NCI-H2227 treated with DMSO at 0.1 percent for 48 hours (cell line): ENCODE data around the gene ABL2.
"Not testable (repeated sequence)": the region's sequence is repeated elsewhere in the genome, so short reads cannot be mapped to it uniquely, and the experiment has no call there.

ENCODE experiments used
- DNase-seq: peaks from one replicate; lab custom pipeline; 2025; lab: John Stamatoyannopoulos, UW

ABL2 gene

DNA sequence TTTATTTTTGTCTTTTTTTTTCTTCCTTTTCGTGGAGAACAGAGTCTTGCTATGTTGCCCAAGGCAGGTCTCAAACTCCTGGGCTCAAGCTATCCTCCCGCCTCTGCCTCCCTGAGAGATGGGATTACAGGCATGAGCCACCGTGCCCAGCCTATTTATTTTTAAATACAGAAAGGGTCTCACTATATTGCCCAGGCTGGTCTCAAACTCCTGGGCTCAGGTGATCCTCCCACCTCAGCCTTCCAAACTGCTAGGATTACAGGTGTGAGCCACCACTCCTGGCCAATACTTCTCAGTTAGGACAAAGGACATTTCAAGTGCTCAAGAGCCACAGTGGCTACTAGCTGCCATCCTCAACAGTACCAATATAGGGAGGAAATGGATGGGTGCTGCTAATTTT lies 16.2 kb downstream of the ABL2 start:
- DNase-seq, result not testable (repeated sequence)

- no peak for DNase-seq
Observed at GRCh38 chr1:179208681-179209477, 20.6 kb downstream of the ABL2 start.

DNA sequence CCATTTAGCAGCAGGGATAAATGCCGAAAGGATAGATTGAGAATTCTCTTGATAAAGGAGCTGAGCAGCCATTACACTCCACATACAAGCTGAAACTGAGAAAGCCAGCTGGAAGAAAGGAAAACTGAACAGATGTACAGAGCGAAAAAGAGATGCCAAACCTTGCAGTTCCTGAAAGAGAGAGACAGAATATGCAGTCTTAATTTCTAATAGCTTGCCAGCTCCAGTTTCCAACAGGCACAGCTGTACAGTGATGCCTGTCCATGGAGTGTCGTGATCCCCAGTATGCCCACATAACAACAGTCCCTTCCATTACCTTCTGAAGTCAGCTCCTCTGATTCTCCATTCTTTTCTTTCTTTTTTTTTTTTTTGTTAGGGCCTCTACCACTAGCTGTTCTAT lies 22.7 kb downstream of the ABL2 start:
- DNase-seq, result no peak

- DNase-seq, result no peak
Observed at GRCh38 chr1:179205284-179205683, 24.2 kb downstream of the ABL2 start.

DNA sequence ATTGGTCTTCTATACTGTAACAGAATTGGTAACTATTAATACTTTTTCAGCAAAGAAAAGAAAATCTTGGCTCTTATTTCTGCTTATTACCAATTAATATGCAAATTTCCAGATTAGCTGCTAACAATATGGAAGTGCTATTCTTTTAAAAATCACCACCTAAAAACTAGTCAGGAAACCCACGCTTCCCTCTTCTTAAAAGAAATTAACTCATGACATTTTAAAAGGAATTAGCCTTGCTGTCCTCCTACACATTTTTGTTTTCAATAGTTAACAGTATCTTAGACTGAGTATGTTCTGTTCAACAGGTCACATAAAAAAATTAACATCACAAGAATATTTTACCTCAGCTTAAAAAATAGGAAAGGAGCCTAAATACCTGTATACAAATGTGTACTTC lies 27.3 kb downstream of the ABL2 start:
- no peak for DNase-seq

DNA sequence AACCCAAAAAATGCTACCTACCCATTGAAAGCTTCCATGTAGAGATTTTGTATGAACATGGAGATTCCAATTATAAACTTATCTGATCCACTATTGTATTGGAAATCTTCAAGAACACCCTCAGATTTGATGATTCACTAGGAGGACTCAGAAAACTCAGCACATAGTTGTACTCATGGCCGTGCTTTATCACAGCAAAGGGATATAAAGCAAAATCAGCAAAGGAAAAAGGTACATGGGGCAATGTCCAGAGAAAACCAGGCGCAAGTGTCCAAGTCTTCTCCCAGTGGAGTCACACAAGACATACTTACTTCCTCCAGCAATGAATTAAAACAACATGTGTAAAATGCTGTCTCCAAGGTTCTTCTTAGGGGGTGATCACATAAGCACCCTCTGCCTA lies 28.9 kb downstream of the ABL2 start:
- no peak for DNase-seq

GRCh38 chr1:179197690-179198297 lies 31.7 kb downstream of the ABL2 start:
- DNase-seq, result no peak

GRCh38 chr1:179195857-179196256 lies 33.6 kb downstream of the ABL2 start:
- DNase-seq, result not testable (repeated sequence)

- no peak for DNase-seq
Observed at GRCh38 chr1:179195376-179195775, 34.1 kb downstream of the ABL2 start.

DNA sequence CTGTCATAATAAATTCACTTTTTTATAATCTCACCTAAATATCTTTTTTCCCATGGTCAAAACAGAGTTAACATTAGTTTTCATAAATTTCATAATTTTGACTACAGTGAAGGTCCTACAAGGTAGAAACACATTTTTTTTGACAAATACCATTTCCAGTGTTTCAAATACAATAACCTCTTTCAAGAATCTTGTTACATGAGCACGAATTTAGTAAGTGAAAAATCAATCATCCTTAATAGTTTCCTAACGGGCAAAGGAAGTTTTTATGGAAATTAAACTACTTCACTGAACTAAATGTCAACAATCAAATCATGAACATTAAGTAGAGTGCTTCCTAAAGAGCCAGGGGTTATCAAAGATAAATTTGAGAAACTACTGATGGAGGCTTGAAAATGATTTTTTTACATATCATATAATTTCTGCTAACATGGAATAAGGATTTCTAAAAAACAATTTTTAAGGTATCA lies 35.4 kb downstream of the ABL2 start:
- no peak for DNase-seq

DNA sequence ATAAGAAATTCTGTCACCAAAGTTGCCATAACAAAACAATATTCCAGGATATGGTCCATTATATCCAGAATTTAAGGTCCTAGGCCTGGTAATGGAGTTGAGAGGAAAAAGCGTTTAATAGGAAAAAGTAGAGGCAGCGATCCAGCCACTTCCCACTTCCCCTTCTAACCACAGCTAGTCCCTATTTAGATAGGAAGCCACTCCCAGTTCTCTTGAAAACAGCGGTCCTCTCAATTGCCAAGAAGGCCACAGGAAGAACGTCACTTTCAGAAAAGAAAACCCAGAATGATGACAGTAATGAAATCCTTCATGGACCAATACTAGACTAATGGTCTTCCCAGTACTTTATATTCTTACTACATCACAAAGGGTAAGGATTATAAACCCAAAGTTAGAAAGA lies 38.6 kb downstream of the ABL2 start:
- DNase-seq, result no peak

DNA sequence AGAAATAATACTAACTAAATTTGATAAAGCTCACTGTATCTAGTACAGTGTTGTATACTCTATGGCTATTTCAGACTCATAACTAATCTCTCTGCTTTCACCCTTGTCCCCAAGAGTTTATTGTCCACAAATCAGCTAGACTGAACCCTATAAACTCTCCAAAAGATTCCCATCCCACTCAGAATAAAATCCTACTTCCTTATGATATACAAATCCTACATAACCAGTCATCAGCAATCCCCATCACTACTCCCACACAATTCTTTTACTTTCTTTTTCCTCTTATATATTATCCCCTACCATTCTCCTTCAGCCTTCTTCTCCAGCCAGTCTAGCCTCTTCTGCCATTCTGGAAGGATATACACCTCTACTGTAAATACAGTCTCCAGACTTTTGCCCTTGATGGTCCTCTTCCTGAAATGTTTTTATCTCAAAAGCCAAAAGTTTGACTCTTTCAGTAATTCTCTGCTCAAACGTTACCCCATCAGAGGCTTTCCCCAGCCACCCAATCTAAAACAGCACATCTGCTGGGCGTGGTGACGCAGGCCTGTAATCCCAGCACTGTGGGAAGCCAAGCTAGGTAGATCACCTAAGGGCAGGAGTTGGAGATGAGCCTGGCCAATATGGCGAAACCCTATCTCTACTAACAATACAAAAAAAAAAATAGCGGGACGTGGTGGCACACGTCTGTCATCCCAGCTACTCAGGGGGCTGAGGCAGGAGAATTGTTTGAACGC lies 41.6 kb downstream of the ABL2 start:
- no peak for DNase-seq

- no peak for DNase-seq
Observed at GRCh38 chr1:179187043-179187442, 42.4 kb downstream of the ABL2 start.

DNA sequence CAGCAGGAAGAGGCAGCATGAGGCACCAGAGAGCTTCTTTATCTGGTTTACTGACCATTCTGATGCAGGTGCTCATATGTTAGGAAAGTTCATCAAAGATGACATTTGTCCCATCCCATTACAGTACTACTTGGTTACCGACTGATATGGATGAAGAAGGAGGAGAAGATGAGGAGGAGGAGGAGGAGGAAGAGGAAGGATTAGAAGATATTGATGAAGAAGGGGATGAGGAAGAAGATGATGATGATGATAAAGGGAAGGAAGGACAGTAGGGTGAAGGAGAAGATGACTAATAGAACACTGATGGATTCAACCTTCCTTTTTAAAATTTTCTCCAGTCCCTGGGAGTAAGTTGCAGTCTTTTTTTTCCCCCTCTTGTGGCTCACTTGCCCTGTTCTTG lies 45.1 kb downstream of the ABL2 start:
- no peak for DNase-seq

GRCh38 chr1:179183857-179184256 lies 45.6 kb downstream of the ABL2 start:
- no peak for DNase-seq

DNA sequence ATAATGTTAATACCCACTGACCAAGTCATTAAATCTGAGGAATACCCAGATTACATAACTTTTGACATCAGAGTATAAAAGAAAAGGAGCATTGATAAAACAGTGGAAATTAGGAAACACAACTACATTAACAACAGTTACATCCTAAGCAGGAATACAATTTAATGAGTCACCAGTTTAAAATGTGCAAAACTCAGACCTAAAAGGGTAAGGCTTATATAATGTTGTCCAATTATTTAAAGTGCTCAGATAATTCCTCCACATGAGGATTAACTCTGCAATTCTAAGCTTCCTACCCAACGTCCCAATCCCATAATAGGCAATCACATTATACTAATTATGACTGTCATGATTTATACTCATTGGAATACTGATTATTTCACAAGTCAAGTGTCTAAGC lies 50.5 kb downstream of the ABL2 start:
- no peak for DNase-seq

DNA sequence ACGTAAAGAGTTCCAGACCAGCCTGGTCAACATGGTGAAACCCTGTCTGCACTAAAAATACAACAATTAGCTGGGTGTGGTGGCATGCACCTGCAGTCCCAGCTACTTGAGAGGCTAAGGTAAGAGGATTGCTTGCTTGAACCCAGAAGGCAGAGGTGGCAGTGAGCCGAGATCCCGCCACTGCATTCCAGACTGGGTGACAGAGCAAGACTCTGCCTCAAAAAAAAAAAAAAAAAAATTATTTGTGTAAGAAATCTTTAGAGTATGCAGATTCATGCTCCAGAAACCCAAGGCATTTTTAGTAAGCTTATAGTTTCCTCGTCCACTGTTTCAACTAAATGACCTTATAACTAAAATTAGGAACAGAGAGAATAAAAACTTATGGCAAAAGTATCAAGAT lies 51.3 kb downstream of the ABL2 start:
- DNase-seq, result no peak

- DNase-seq, result no peak
Observed at GRCh38 chr1:179177615-179178014, 51.9 kb downstream of the ABL2 start.

GRCh38 chr1:179177182-179177581 lies 52.3 kb downstream of the ABL2 start:
- no peak for DNase-seq

- no peak for DNase-seq
Observed at GRCh38 chr1:179175011-179175841, 54.3 kb downstream of the ABL2 start.

DNA sequence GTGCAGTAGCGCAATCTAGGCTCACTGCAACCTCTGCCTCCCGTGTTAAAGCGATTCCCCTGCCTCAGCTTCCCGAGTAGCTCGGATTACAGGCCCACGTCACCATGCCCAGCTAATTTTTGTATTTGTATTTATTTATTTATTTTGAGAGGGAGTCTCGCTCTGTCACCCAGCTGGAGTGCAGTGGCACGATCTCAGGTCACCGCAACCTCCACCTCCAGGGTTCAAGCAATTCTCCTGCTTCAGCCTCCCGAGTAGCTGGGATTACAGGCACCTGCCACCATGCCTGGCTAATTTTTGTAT lies 59.1 kb downstream of the ABL2 start:
- not testable (repeated sequence) for DNase-seq
